H9 (cell line): Measurements from ENCODE around the gene PIEZO2. TPM values are rescaled to one million over a fixed set of nuclear protein-coding genes. Genes with fewer than 3 reads are reported as not detected.

Experiments used
- DNase-seq: peaks from one replicate; pipeline ENCODE4 v3.0.0-alpha.2; 2017
- H2AFZ ChIP-seq: one replicate; pipeline ENCODE4 v1.6.1; 2013; ENCODE audit warnings: mild to moderate bottlenecking, low read length, control low read depth, moderate library complexity
- H2AK5ac ChIP-seq: 2 replicates; pipeline ENCODE4 v1.6.1; 2013; ENCODE audit warnings: low read length, control low read depth, mixed read lengths; ENCODE audit not compliant: insufficient read length
- H2BK120ac ChIP-seq: one replicate; pipeline ENCODE4 v1.6.1; 2013; ENCODE audit warnings: low read depth, mild to moderate bottlenecking, low read length, control low read depth, inconsistent platforms; ENCODE audit not compliant: poor library complexity, severe bottlenecking
- H2BK12ac ChIP-seq: 2 replicates; pipeline ENCODE4 v1.6.1; 2013; ENCODE audit warnings: low read length, control low read depth, mixed read lengths, low read depth; ENCODE audit not compliant: insufficient read length
- H2BK15ac ChIP-seq: 2 replicates; pipeline ENCODE4 v1.6.1; 2013; ENCODE audit warnings: low read depth, low read length, control low read depth
- H2BK20ac ChIP-seq: one replicate; pipeline ENCODE4 v1.6.1; 2013; ENCODE audit warnings: low read depth, mild to moderate bottlenecking, low read length, control low read depth, inconsistent platforms; ENCODE audit not compliant: poor library complexity, severe bottlenecking
- H2BK5ac ChIP-seq: 2 replicates; pipeline ENCODE4 v1.6.1; 2013; ENCODE audit warnings: low read length, control low read depth, mixed read lengths; ENCODE audit not compliant: insufficient read length
- H3K14ac ChIP-seq: 2 replicates; pipeline ENCODE4 v1.6.1; 2013; ENCODE audit warnings: low read length, control low read depth; ENCODE audit not compliant: insufficient read depth
- H3K18ac ChIP-seq: 2 replicates; pipeline ENCODE4 v1.6.1; 2013; ENCODE audit warnings: low read depth, mild to moderate bottlenecking, mixed read lengths, low read length, control low read depth; ENCODE audit not compliant: insufficient read length
- H3K23ac ChIP-seq: 2 replicates; pipeline ENCODE4 v1.6.1; 2013; ENCODE audit warnings: low read length, control low read depth, mixed read lengths, low read depth; ENCODE audit not compliant: insufficient read length
- H3K23me2 ChIP-seq: 2 replicates; pipeline ENCODE4 v1.6.1; 2013; ENCODE audit warnings: low read depth, mild to moderate bottlenecking, mixed read lengths, low read length, control low read depth; ENCODE audit not compliant: insufficient read length, poor library complexity, severe bottlenecking
- H3K27ac ChIP-seq: 2 replicates; pipeline ENCODE4 v1.5.1; 2013; ENCODE audit warnings: low read length, control low read depth, mixed read lengths, low read depth; ENCODE audit not compliant: insufficient read length
- H3K27me3 ChIP-seq: 2 replicates; pipeline ENCODE4 v1.6.1; 2013; ENCODE audit warnings: low read length, control low read depth, inconsistent platforms; ENCODE audit not compliant: insufficient read depth
- H3K4ac ChIP-seq: 2 replicates; pipeline ENCODE4 v1.6.1; 2013; ENCODE audit warnings: low read depth, mild to moderate bottlenecking, control low read depth, inconsistent platforms, low read length, moderate library complexity
- H3K4me1 ChIP-seq: 2 replicates; pipeline ENCODE4 v1.6.1; 2013; ENCODE audit warnings: low read length, control low read depth, inconsistent platforms; ENCODE audit not compliant: insufficient read depth
- H3K4me2 ChIP-seq: 2 replicates; pipeline ENCODE4 v1.6.1; 2013; ENCODE audit warnings: low read length, control low read depth, mixed read lengths; ENCODE audit not compliant: insufficient read length, insufficient read depth
- H3K56ac ChIP-seq: 2 replicates; pipeline ENCODE4 v1.6.1; 2013; ENCODE audit warnings: low read depth, mild to moderate bottlenecking, mixed read lengths, low read length, control low read depth; ENCODE audit not compliant: insufficient read length
- H3K79me1 ChIP-seq: 2 replicates; pipeline ENCODE4 v1.6.1; 2013; ENCODE audit warnings: low read depth, mild to moderate bottlenecking, moderate library complexity, low read length, control low read depth, inconsistent platforms; ENCODE audit not compliant: insufficient read depth, poor library complexity, severe bottlenecking
- H3K79me2 ChIP-seq: 2 replicates; pipeline ENCODE4 v1.6.1; 2013; ENCODE audit warnings: low read length, control low read depth, inconsistent platforms; ENCODE audit not compliant: insufficient read depth
- H3K9ac ChIP-seq: 2 replicates; pipeline ENCODE4 v1.6.1; 2013; ENCODE audit warnings: low read length, control low read depth, mixed read lengths; ENCODE audit not compliant: insufficient read length; ENCODE audit errors: extremely low read depth
- H3K9me3 ChIP-seq: one replicate; pipeline ENCODE4 v1.6.1; 2013; ENCODE audit warnings: low read depth, low read length, inconsistent platforms; ENCODE audit not compliant: control insufficient read depth
- H3T11ph ChIP-seq: one replicate; pipeline ENCODE4 v1.6.1; 2013; ENCODE audit warnings: mild to moderate bottlenecking, low read length, control low read depth, inconsistent platforms
- H4K20me1 ChIP-seq: one replicate; pipeline ENCODE4 v1.6.1; 2013; ENCODE audit not compliant: control insufficient read depth, insufficient read length, insufficient read depth
- H4K5ac ChIP-seq: 2 replicates; pipeline ENCODE4 v1.6.1; 2013; ENCODE audit warnings: low read depth, mild to moderate bottlenecking, mixed read lengths, low read length, control low read depth; ENCODE audit not compliant: insufficient read length
- H4K8ac ChIP-seq: replicated peaks from 2 replicates; pipeline ENCODE4 v1.6.1; 2013; ENCODE audit warnings: low read length, control low read depth, mixed read lengths, low read depth; ENCODE audit not compliant: insufficient read length
- H4K91ac ChIP-seq: 2 replicates; pipeline ENCODE4 v1.6.1; 2013; ENCODE audit warnings: low read depth, mild to moderate bottlenecking, moderate library complexity, mixed read lengths, low read length, control low read depth; ENCODE audit not compliant: insufficient read length
- H3K27ac Mint-ChIP-seq, 3 experiments: 2 replicates in 2 of 3; 3 replicates in 1 of 3; pipeline ENCODE4 v1.8.0; 2020 to 2021; ENCODE audit warnings: mixed read lengths in 3 of 3, mild to moderate bottlenecking in 1 of 3, moderate library complexity in 1 of 3
- H3K27me3 Mint-ChIP-seq: 2 replicates; pipeline ENCODE4 v1.8.0; 2021; ENCODE audit warnings: low read depth, mild to moderate bottlenecking, moderate library complexity, mixed read lengths
- H3K36me3 Mint-ChIP-seq, 3 experiments: 2 replicates in 2 of 3; 3 replicates in 1 of 3; pipeline ENCODE4 v1.8.0; 2020 to 2021; ENCODE audit warnings: low read depth in 3 of 3, mixed read lengths in 3 of 3; ENCODE audit not compliant: insufficient read depth in 1 of 3
- H3K4me1 Mint-ChIP-seq, 2 experiments: 2 replicates each; pipeline ENCODE4 v1.8.0; 2020; ENCODE audit warnings: mixed read lengths in 2 of 2
- H3K4me3 Mint-ChIP-seq, 2 experiments: 2 replicates in 1 of 2; 3 replicates in 1 of 2; pipeline ENCODE4 v1.8.0; 2020 to 2021; ENCODE audit warnings: mild to moderate bottlenecking in 2 of 2, mixed read lengths in 2 of 2, moderate library complexity in 1 of 2
- H3K9me3 Mint-ChIP-seq, 2 experiments: 2 replicates in 1 of 2; 3 replicates in 1 of 2; pipeline ENCODE4 v1.8.0; 2020; ENCODE audit warnings: mild to moderate bottlenecking in 2 of 2, mixed read lengths in 2 of 2, moderate library complexity in 1 of 2
- CTCF ChIP-seq: fragments of 200-600 bp; sonication (generic); conservative IDR thresholded peaks from 3 replicates; pipeline ENCODE4 v1.8.0; 2021; ENCODE audit warnings: antibody characterized with exemption, mild to moderate bottlenecking
- whole genome bisulfite sequencing: extraction: QIAGEN DNeasy Blood & Tissue Kit; methylation state at CpG from one replicate; pipeline ENCODE4 v1.1.7; 2013; ENCODE audit warnings: missing lambda C conversion rate, low lambda C conversion rate, mixed read lengths; ENCODE audit not compliant: insufficient read length; ENCODE audit errors: extremely low coverage; 5-methylcytosine and 5-hydroxymethylcytosine counted together
- total RNA-seq: library from RNA; stranded (reverse); gene quantifications from 2 replicates; pipeline ENCODE4 v1.2.1, GENCODE V29; 2021

Gene PIEZO2
- total RNA-seq, 1 experiment from 2014 or later, result 3.9 TPM

- peaks cover 6% of the 10 kb centered on the region; the same call in 1 of the 2 replicates for H3K4me1 ChIP-seq
- H3K27ac ChIP-seq, result no peak overlapping the region
- no peaks in the 10 kb centered on the region for H3K27me3 ChIP-seq
- H3K9me3 Mint-ChIP-seq, result peaks cover 5 to 8% of the 10 kb centered on the region in 2 experiments
- no peaks in the 10 kb centered on the region for H3K9me3 ChIP-seq
- H2BK15ac ChIP-seq, result no peak overlapping the region
- H2BK5ac ChIP-seq, result no peak overlapping the region
- H3K56ac ChIP-seq, result no peak overlapping the region
- H3T11ph ChIP-seq, result no peak overlapping the region
- no peak overlapping the region for H4K8ac ChIP-seq
- H2AK5ac ChIP-seq, result no peak overlapping the region
- no peaks in the 10 kb centered on the region for H3K79me2 ChIP-seq
- no peak for DNase-seq
- no peaks in the 10 kb centered on the region for H4K20me1 ChIP-seq
- H3K79me1 ChIP-seq, result no peaks in the 10 kb centered on the region
- no peaks in the 10 kb centered on the region for H3K27me3 Mint-ChIP-seq
- no peak overlapping the region for H2AFZ ChIP-seq
- WGBS, result no CpG with 5 or more reads among the region's 6 CpGs
- H3K4me1 Mint-ChIP-seq, result peaks cover 28 to 36% of the 10 kb centered on the region in 2 experiments
- no peak overlapping the region for H3K14ac ChIP-seq
- no peak overlapping the region for H4K5ac ChIP-seq
- no peak overlapping the region for H2BK20ac ChIP-seq
- H2BK12ac ChIP-seq, result no peak overlapping the region
- peaks cover 5 to 12% (median 10%) of the 10 kb centered on the region in 3 experiments for H3K36me3 Mint-ChIP-seq
- H3K4me2 ChIP-seq, result no peak overlapping the region
- no peak overlapping the region for H4K91ac ChIP-seq
- H3K9ac ChIP-seq, result no peak overlapping the region
- H3K27ac Mint-ChIP-seq, result peak overlapping the region in 2 of 3 experiments; percentile 29 to 78; a peak in 2 of 7 replicates
- no peak overlapping the region for H3K23ac ChIP-seq
- no peak for TF ChIP-seq CTCF
- no peak overlapping the region for H3K4ac ChIP-seq
- no peak overlapping the region for H3K18ac ChIP-seq
- H3K4me3 Mint-ChIP-seq, result no peak overlapping the region
- H3K23me2 ChIP-seq, result no peaks in the 10 kb centered on the region
- H2BK120ac ChIP-seq, result no peak overlapping the region
Observed at GRCh38 chr18:10847907-10848306, 301.5 kb downstream of the PIEZO2 start.
